Stimulated activated CD8-positive, alpha-beta memory T cell treated with anti-CD3 and anti-CD28 coated beads, Interleukin-12 subunit alpha, Interleukin-12 subunit beta, amount 100 ng/mL, for 1 hour (primary cell): ENCODE results near the gene MYL4.
"Not testable (repeated sequence)": the region's sequence is repeated elsewhere in the genome, so short reads cannot be mapped to it uniquely, and the experiment has no call there.

Experiments
- DNase-seq: peaks from one replicate; pipeline ENCODE4 v3.0.0-alpha.2; 2020; ENCODE audit warnings: low read depth

The MYL4 gene

DNA sequence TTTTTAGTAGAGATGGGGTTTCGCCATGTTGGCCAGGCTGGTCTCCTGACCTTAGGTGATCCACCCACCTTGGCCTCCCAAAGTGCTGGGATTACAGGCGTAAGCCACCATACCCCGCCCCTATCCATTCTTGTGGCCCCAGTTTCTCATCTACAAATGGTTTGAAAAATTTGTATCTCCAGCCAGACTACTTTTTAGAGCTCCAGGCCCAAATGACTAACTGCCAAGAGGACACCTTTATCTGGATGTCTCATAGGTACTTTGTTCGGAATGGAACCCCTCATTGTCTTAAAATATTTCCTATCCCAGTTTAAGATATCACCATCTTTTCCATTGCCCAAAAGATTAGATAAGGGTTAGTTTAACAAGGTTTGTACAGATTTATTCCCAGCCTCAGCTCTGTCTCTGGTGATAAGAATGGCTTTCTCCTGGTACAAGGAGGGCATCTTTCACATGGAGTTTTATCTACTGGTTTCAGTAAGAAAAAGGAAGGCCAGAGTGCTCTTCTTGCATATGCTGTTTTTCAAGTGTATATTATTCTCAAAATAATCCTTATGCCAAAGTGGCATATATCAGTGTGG lies 15.1 kb upstream of the MYL4 start:
- no peak for DNase-seq

DNA sequence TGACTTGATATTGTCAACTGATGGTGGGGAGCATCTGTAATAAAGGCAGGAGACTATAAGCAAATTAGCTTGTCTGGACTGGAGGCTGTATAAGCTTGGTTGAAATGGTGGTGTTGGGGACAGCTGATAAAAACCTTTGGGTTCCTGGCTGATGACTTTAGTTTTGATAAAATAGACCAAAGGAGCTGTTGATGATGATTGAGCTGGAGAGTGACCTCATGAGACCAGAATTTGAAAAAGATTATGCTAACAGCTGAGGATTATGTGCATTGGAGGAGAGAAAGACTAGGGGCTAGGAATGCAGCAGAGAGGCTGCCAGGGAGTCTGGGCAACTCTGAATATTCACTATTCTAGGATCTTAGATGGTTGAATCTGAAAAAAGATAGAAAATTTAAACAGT lies 11.3 kb upstream of the MYL4 start:
- DNase-seq, result no peak

DNA sequence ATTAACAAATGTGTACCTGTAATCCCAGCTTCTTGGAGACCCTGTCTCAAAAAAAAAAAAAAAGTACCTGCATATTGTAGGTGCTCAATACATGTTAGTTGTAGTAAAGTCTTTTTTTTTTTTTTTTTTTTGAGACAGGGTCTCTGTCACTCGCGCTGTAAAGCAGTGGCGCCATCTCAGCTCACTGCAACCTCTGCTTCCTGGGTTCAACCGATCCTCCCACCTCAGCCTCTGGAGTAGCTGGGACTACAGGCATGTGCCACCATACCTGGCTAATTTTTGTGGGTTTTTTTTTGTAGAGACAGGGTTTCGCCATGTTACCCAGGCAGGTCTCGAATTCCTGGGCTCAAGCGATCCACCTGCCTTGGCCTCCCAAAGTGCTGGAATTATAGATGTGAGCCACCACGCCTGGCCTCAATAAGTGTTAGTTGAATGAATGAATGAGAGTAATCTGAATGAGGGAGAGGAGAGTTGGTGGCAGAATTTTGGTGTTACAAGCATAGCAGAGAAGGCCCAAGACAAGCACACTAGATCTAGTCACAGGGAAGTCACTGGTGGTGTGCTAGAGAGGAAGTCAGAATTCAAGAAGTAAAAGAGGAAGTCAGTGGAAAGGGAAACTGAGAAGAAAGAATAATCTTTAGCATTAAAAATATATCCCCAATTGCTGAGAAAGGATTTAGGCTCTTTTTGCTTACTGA lies 9.4 kb upstream of the MYL4 start:
- DNase-seq, result no peak

DNA sequence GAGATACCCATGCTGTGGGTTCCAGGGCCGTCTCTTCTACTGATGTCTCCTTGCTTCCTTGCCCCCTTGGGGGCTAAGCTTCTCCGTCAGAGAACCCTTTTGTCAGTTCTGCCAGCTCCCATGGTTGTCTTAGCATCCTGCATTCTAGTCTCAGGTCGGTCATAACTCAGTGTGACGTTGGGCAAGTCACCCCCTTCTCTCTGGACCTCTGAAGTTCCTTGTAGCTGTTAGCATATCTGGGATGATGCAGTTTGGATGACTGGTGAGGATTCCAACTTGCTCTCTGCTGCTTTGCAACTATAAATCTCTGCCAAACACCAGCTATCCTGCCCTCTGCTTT lies 8.9 kb upstream of the MYL4 start:
- DNase-seq, result no peak

DNA sequence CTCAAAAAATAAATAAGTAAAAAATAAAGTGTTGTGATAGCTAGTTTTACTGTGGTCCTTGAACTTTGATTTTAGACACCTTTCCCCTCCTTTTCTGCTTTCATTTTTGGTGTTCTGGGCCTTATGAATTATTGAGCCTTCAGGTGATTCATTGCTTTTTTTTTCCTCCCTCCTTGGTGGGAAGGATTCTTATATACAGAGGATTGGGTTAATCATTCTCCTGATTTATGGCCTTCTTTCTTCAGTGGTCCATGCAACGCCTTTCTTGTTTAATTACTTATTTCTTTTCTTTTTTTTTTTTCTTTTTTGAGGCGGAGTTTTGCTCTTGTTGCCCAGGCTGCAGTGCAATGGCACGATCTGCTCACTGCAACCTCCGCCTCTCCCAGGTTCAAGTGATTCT lies 8.0 kb upstream of the MYL4 start:
- no peak for DNase-seq

DNA sequence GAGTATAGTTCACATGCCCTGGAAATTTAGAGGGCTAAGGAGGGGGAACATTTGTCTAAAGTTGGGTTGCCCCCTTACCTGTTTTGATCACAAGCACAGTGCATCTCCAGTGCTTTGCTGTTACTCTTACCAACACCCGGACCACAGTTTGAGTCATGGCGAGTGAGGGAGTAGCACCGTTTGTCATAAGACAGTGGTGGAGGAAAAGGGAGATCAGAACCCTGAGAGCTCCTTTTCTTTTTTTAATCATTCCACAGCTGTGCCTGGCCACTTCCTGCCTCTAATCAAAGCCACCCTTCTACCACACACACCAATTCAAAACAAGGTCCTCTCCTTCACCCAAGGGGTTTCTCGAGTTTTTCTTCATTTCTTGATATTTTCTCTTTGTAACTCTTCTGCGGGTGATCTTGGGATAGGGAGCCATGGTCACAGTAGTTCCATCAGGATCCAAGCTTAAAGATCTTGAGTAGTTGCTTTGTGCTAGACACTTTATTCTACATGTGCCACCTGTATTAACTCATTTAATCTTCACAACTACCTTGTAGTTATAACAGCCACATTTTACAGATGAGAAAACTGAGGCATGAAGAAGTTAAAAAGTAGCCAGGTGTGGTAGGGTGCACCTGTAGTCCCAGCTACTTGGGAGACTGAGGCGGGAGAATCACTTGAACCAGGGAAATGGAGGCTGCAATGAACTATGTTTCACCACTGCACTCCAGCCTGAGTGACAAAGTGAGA lies 5.0 kb upstream of the MYL4 start:
- DNase-seq, result peak; percentile 32

DNA sequence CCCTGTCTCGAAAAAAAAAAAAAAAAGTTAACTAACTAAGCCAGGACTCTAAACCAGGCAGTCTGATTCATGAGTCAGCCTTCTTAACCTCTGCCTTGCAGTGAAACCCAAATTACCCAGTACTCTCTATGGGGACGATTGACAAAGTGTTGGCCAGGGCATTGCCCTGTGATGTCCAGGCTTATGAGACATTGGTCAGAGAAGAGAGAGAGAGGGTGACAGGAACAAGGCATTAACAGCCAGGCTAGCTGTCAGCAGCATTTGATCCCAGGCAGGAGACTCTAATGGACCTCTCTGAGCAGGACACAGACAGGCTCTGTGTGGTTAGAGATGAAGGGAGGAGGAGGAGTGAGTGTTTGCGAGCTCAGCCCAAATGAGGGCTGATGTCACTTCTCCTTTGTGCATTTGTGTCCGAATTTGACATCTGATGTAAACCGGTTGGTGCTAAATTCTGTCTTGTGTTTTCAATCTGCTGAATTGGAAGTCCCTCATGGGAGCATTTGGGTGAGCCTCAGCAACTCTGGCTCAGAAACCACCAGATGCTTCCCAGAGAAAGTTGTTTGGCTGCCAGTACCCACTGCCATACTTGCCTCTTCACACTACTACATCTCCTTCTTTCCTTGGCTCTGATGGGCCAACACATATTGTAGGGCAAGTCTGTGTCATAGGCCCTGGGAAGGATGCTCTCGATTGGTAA lies 4.3 kb upstream of the MYL4 start:
- no peak for DNase-seq

DNA sequence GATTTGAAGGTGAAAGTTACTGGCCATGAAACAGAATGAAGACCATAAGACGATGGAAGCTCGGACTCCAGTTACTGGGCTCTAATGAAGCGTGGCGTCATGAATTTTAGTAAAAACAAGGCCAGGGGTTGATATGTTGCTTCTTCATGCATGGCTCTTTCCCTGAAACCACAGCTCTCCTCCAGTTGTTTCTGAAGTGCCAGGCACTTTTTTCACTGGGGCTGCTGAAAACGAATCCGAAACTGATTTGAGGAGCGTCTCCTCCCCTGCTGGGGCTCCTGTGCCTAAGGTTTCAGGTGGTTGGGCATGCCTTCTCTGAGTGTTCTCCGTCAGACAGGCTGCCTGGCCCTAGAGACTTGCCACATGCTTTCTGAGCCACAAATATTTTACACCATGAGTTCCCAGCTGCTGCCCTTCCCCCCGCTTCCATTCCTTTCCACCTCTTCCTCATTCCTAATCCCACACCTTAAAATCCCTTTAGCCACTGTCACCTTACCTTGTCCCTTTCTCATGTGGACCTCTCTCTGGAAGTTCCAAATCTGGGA lies 3.7 kb upstream of the MYL4 start:
- peak; percentile 35 for DNase-seq

DNA sequence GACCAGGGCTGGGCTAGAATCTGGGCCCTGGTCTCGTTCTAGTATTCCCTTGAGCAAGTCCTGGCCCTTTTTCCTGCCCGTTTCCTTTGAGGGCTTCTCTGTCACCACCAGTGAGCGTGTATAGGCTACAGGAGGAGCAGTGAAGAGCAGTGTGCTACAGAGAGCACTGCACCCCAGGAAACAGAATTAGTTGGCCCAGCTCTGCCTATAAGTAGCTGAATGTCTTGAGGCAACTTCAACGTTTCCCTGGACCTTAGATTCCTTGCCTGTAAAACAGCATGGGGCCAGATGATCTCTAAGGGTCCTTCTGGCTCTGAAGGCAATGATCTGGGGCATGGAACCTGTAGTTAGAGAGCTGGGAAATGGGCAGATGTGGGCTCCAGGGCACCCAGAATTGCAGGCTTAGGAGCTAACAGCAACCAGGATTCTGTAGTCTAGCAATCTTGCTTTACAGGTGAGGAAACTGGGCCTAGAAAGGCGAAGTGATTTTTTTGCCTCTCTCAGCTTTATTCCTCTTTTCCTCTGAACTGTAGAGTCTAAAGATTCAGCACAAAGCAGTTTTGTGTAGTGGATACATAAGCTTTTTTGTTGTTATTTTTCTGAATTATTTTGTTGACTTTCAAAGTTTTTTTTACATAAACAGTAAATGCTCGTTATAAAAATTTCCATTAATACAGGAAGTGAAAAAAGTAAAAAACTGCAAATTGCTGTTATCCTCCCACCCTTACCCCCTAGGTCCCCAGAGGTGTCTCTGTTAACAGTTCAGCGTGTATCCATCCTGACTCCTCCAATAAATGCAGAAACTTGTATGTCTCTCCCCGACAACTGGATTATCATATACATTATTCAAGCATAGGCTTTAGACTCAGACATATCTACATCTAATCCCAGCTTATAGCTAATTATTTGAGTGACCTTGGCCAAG lies 1.7 kb upstream of the MYL4 start:
- DNase-seq, result no peak

DNA sequence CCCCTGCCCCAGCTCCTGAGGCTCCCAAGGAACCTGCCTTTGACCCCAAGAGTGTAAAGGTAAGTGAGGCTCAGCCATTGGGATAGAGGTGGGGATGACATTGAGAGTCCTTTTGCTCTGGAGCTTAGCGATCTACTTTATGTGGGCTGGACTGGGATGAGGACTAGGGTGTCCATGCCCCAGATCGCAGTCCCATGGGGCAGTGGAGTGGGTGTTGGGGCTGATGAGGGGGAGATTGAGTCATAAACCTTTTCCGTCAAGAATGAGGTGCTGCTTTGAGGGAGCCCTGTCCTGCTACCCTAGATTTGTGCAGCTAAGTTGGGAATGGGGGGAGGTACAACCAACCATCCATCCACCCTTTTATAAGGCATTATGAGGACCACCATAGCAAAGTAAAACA lies 351 bp downstream of the MYL4 start:
- DNase-seq, result no peak

DNA sequence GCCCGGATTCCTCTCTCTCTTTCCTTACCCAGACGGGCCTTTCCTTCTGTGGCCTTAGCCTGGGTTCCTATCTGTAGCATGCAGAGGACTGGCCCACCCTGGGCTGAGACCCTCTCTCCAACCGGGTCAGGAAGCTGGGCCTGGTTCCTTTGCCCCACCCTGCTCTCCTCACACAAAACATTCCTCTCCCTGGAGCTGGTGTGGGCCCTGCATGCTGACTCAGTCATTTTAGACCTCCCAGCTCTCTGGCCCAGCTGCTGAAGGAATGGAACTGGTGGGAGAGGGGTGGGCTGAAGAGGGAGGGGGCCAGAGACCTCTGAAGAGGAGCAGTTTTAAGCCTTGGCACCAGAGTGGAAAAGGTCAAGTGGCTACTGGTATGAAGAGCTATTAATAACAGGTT lies 957 bp downstream of the MYL4 start:
- DNase-seq, result no peak

DNA sequence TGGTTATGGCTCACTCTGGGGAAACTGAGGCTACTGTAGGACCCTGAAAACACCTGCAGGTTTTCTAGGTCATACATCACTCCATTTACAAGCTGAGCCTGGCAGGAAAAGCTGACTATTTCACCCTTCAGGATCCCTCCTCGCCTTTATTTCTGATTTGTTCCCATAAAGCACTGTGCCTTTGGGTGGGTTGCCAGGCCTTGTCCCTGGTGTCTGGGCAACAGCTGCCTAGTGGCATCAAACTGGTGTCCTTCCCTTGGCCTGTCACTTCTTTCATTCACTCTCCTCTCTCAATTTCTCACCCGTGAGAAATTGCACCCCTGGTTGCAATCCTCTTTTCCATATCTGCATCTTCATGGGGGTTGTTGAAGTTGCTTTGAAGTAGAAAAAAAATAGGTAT lies 1.6 kb downstream of the MYL4 start:
- no peak for DNase-seq

DNA sequence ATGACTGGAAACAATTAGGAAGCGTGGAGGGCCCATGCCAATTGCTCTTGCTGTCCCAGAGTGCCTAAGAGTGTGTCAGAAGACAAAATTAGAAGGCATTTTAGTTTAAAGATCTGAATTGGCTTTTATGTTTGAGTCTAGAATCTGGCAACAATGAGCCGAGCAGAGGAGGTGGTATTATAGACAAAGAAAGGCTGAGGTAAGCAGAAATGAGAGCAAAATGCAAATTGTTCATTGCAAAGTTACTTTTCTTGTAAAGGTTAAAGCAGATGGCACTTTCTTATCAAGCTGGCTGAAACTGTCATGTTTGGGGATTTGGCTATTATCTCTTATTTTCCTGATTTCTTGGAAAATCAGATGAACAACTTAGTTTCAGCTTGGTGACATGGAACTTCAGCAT lies 3.3 kb downstream of the MYL4 start:
- no peak for DNase-seq

DNA sequence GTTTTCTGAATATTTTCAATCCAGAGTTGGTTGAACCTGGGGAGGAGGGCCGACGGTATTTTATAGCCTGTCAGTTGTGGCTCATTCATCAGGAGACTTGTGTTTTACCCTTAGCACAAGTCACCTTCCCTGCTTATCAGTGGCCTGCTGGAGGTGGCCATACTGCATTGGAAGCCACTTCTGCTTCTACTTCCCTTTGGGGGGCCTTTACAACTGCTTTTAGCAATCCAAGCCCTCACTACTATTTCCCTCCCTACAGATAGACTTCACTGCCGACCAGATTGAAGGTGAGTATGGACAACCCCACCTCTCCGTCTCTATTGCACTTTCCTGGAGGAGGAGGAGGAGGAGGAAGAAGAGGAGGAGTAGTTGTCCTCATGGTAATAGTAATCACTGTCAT lies 4.4 kb downstream of the MYL4 start:
- DNase-seq, result no peak

DNA sequence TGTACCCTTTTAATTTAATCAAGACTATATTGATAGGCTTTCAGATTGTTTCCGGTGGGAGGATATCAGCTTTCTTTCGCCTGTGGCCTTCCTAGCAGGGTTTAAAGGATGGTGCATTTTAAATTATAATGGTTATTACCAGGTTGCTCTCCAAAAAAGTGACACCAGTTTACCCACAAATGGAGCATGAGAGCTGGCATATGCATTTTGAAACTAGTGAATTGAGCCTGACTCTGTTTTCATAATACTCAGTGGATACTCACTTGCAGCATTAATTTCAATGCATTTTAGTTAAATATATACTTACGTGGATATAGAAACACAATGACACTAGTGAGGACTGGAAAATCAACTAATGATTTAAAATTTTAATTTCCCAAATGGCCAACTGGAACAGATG lies 5.8 kb downstream of the MYL4 start:
- no peak for DNase-seq

DNA sequence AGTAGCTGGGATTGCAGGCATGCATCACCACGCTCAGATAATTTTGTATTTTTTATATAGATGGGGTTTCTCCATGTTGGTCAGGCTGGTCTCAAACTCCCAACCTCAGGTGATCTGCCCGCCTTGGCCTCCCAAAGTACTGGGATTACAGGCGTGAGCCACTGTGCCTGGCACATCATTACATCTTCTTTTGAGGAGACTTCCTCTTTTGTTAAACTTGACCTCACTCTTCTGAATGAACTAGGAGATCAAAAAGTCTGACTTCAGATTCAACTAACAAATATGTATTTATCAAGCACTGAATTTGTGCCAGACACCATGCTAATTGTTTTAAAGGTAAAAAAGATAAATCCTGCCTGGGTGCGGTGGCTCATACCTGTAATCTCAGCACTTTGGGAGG lies 7.7 kb downstream of the MYL4 start:
- DNase-seq, result not testable (repeated sequence)

DNA sequence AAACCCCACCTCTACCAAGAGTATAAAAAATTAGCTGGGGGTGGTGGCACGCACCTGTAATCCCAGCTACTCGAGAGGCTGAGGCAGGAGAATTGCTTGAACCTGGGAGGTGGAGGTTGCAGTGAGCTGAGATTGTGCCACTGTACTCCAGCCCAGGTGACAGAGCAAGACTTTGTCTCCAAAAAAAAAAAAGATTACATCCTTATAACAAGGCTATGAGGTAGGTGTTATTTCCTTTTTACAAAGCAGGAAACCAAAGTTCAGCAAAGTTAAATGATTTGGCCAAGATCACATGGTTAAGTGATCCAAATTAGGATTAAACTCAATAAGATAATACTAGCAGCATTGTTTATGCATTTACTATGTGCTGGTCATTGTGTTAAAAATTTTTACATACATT lies 8.1 kb downstream of the MYL4 start:
- DNase-seq, result not testable (repeated sequence)

DNA sequence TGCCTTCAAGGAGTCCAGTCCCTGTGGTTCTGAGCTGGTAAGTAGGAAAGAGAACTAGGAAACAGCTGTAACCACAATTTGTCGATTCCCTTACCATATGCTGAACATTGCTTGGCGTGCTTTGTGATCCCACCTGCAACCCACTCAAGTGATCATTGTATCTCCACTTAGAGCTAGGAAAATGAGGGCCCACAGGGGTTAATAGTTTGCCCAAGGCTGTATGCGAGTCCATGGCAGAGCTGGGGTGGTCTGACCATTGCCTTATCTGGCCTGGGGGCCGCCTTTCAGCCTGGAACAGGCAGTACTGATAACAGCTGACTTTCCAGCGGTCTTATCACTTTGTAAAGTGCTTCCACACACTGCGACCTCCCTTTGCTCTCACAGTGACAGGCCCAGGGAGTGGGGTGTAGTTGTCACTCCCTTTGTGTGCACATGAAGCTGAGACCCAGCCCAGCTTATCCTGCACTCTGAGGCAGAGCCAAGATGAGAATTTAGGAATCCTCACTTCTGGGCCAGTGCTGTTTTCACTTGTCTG lies 9.8 kb downstream of the MYL4 start:
- DNase-seq, result no peak

DNA sequence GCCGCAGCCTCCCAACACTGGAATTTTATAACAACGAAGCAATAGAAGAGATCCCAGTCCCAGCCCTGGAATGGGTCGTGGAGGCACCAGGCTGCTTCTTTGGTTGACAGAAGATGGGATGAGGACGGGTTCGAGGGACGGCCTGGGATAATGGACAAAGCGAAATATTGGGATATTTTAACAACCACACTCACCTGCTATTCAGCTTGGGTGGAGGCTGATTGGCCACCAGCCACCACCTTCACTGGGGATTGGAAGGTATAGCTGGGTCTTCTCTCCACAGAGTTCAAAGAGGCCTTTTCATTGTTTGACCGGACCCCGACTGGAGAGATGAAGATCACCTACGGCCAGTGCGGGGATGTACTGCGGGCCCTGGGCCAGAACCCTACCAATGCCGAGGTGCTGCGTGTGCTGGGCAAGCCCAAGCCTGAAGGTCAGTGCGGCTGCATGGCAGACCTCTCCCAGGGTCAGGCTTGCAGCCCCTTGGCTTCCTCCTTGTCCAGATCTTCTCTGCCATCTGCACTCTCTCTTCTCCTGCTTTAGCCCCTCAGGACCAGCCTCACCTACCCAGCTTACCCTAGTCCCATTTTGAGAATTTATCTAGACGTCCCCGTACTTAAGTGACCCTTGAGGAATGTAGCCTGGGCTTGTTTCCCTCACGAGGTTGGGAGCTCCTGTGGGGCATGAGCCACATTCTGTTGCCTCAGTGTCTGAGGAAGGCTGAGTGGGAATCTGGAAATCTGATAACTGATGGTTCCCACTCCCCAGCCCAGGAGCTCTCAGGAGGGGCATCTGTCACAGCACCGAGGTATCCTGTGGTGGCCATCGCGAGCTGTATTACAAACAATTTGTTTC lies 10.7 kb downstream of the MYL4 start:
- no peak for DNase-seq

DNA sequence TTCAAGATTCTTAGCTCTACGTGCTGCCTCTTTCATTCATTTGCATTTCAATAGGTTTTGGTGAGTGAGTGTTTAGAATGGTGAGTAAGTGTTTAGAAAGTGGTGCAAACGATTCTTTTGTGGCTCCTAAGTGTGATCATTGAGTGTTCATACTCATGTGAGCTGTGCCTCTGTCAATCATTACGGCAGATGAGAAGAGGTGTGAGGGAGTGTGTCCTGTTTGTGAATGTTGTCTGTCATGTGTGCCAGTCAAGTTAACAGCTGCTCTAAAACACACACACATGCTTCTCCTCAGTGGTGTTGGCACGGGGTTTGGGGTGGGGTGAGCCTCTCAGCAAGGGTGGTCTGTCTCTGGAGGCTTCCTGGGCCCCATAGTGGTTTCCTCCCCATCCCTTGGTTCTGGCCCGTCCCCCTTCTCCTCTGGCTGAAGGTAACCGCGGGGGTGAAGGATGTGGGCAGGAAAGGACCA lies 11.4 kb downstream of the MYL4 start:
- no peak for DNase-seq
